HG03196 (cell line): ENCODE data around the gene ZNF317.
"Not testable (repeated sequence)": the region's sequence is repeated elsewhere in the genome, so short reads cannot be mapped to it uniquely, and the experiment has no call there.

Source experiments
- ATAC-seq: cut with Tn5 transposase; IDR thresholded peaks from one replicate; pipeline ENCODE4 v1.9.1; 2021; ENCODE audit not compliant: unreplicated experiment

Gene ZNF317

GRCh38 chr19:9171393-9171991 is 31.3 kb downstream of the ZNF317 start:
- no peak for ATAC-seq

- ATAC-seq = no peak
Measured at GRCh38 chr19:9175326-9175725, 35.1 kb downstream of the ZNF317 start.

GRCh38 chr19:9178901-9179300 is 38.7 kb downstream of the ZNF317 start, which contains the start of gene OR7D2:
Gene OR7D2, plus strand, starts transcription at chr19:9178979. Its CDS starts 6,803 bp downstream, at chr19:9185782.
- no peak for ATAC-seq

- ATAC-seq = no peak
Measured at GRCh38 chr19:9183000-9183399, 42.8 kb downstream of the ZNF317 start.

GRCh38 chr19:9187191-9187590 is 47.0 kb downstream of the ZNF317 start:
- no peak for ATAC-seq

GRCh38 chr19:9189535-9189934 is 49.3 kb downstream of the ZNF317 start:
- ATAC-seq = no peak

- ATAC-seq = not testable (repeated sequence)
Measured at GRCh38 chr19:9198044-9198443, 57.8 kb downstream of the ZNF317 start.

GRCh38 chr19:9205501-9206113 is 65.4 kb downstream of the ZNF317 start:
- no peak for ATAC-seq
